Germinal center (tissue), 1 donor: ENCODE data around the gene FILIP1.

Source experiments
- DNase-seq: peaks from one replicate; pipeline ENCODE4 v3.0.0; 2012; ENCODE audit warnings: mixed read lengths, low spot score

FILIP1 gene

DNA sequence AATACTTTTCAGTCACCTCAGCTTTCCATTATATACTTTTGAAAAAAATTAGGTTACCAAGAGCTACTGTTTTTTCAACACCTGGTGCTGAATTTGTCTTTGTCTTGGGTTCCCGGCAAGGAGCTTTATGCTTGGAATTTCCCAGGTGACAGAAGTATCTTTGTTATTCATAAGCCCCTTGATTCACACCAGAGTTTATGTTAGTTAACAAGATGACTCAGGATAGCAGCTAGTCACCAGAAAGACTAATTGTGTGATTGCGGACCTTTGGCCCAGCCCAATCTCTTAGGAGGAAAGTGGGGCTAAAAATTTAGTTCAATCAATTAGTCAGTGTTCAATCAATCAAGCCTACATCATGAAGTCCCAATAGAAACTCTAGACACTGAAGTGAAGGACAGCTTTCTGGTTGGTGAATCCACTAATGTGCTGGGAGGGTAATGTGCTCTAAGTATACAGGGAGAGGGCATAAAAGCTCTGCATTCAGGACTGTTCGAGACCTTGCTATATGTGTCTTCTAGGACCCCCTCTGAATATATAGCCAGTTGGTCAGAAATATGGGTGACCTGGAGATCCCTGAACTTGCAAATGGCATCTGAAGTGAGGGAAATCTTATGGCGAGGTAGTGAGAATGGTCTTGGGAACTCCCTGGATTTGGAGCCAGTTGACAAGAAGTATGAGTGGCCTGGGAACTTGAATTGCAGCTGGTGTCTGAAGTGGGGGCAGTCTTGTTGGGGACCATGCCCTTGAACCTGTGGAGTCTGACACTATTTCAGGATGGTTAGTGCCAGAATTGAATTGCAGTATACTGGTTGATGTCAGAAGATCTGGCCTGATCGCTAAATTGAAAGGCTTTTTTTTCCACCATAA is 225.2 kb downstream of the FILIP1 start:
- no peak for DNase-seq

DNA sequence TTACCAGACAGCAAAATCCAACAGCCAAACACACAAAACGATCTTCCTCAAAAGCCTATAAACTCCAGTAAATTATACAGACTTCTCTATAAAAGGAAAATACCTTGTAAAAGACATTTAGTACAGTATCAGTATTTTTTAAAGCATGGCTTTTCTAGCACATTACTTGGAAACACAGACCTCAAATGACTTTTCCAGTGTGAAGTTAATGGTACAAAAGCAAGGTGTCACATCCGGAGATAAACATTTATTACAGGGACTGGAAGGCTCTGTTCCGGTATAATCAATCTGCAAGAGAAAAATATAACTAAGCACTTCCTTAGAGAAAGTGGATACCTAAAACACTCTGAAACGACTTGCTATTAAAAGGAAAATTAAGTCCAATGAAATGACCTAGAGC is 226.1 kb downstream of the FILIP1 start:
- no peak for DNase-seq

GRCh38 chr6:75266716-75267291 is 226.8 kb downstream of the FILIP1 start:
- peak; percentile 40 for DNase-seq

GRCh38 chr6:75263401-75263750 is 230.2 kb downstream of the FILIP1 start:
- no peak for DNase-seq

DNA sequence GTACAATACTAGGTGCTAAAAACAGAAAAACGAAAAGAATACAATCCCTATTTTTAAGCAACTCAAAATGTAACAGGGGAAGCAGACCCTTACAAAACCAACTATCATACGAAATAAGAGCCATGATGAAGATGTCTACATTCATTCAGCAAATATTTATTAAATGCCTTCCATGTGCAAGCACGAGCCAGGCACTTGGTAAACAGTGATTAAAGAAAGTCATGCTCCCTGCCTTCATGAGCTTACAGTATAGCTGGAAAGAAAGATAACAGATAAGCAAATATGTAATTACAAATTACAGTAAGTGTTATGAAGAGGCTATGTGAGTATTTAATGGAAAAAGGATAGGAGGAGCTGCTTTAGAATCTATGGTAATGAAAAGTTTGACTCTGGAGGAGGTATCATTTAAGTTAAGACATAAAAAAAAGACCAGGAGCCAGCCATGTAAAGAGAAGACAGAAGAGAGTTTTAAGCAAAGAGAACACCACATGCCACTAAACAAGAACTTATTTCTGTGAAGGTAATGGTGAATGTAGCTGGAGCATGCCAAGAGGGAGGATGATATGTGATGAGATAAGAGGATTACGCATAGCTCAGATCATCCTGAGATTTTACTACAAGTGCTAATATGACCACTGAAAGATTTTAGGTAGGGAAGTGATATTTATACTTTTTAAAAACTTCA is 230.7 kb downstream of the FILIP1 start:
- no peak for DNase-seq

GRCh38 chr6:75261299-75261698 is 232.3 kb downstream of the FILIP1 start:
- DNase-seq = no peak

- DNase-seq = no peak
Measured at GRCh38 chr6:75257343-75258087, 236.1 kb downstream of the FILIP1 start.

DNA sequence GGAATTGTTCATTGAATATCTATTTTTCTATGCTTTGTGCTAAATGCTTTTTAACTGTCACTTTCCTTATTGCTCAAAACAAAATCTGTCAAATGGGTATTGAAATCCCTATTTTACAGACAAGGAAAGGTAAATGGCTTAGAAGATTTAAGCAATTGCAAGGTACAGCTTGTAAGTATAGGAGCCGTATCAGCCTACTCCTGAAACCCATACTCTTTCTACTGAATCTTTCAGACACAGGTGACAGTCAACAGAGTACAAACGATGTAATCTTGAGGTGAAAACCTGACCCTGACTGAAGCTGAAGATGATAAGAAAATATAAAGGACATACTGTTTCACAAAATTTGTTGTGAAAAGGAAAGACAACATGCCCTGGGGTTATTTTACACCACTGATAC is 243.0 kb downstream of the FILIP1 start:
- DNase-seq = no peak

- DNase-seq = no peak
Measured at GRCh38 chr6:75249837-75250236, 243.8 kb downstream of the FILIP1 start.

DNA sequence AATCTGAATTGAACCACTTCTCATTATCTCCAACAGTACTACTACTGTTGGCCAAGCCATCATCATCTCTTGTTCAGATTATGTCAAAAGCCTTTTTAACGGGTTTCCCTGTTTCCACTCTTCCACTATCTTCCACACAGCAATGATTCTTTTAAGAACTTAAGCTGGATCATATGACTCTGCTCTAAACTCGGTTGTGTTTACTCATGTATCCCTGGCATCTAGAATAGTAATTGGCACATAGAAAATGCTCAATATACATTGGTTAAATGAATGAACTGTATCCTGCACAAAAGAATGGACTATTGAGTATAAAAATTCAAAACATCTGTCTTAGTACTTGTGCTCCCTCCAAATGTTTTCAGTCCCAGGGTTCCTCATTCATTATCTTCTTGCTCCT is 247.2 kb downstream of the FILIP1 start:
- no peak for DNase-seq

- DNase-seq = no peak
Measured at GRCh38 chr6:75244063-75244584, 249.5 kb downstream of the FILIP1 start.

- DNase-seq = peak; percentile 82
Measured at GRCh38 chr6:75243333-75244062, 250.1 kb downstream of the FILIP1 start, which contains the start of gene COX7A2. Gene COX7A2, minus strand, starts transcription at chr6:75243801. Its CDS starts 67 bp downstream, at chr6:75243734.
